Neural progenitor cell (in vitro differentiated cells): ENCODE measurements around the gene NPC2. TPM values are rescaled to one million over a fixed set of nuclear protein-coding genes. Genes with fewer than 3 reads are reported as not detected.

ENCODE experiments used
- DNase-seq: peaks from one replicate; pipeline ENCODE4 v3.0.0-alpha.2; 2016; ENCODE audit warnings: low spot score
- H2AFZ ChIP-seq: fragments of 200-600 bp; sonication (generic); replicated peaks from 2 replicates; pipeline ENCODE4 v1.6.1; 2016; ENCODE audit warnings: antibody characterized with exemption
- H3F3A ChIP-seq: fragments of 200-600 bp; sonication (generic); 2 replicates; pipeline ENCODE4 v1.6.1; 2016; ENCODE audit warnings: antibody characterized with exemption, low read depth
- H3K27ac ChIP-seq: fragments of 200-600 bp; sonication (generic); 2 replicates; pipeline ENCODE4 v1.5.1; 2016; ENCODE audit warnings: mild to moderate bottlenecking
- H3K27me3 ChIP-seq: fragments of 200-600 bp; sonication (generic); 2 replicates; pipeline ENCODE4 v1.6.1; 2016; ENCODE audit warnings: mild to moderate bottlenecking, moderate library complexity
- H3K36me3 ChIP-seq: fragments of 200-600 bp; sonication (generic); 2 replicates; pipeline ENCODE4 v1.5.1; 2016
- H3K4me1 ChIP-seq: fragments of 200-600 bp; sonication (generic); 2 replicates; pipeline ENCODE4 v1.6.1; 2016; ENCODE audit warnings: mixed run types
- H3K4me2 ChIP-seq: fragments of 200-600 bp; sonication (generic); 2 replicates; pipeline ENCODE4 v1.6.1; 2016
- H3K4me3 ChIP-seq: fragments of 200-600 bp; sonication (generic); 2 replicates; pipeline ENCODE4 v1.5.1; 2016
- H3K79me2 ChIP-seq: fragments of 200-600 bp; sonication (generic); 2 replicates; pipeline ENCODE4 v1.6.1; 2016; ENCODE audit warnings: low read depth
- H3K9ac ChIP-seq: fragments of 200-600 bp; sonication (generic); 2 replicates; pipeline ENCODE4 v1.6.1; 2016
- H3K9me3 ChIP-seq: fragments of 200-600 bp; sonication (generic); 2 replicates; pipeline ENCODE4 v1.5.1; 2016; ENCODE audit warnings: low read depth
- H4K20me1 ChIP-seq: fragments of 200-600 bp; sonication (generic); 2 replicates; pipeline ENCODE4 v1.6.1; 2016; ENCODE audit warnings: low read depth
- H3K27ac Mint-ChIP-seq: 3 replicates; pipeline ENCODE4 v1.8.0; 2021; ENCODE audit warnings: mixed read lengths
- H3K27me3 Mint-ChIP-seq: 2 replicates; pipeline ENCODE4 v1.8.0; 2022; ENCODE audit warnings: low read depth, mild to moderate bottlenecking, inconsistent platforms, moderate library complexity, mixed read lengths; ENCODE audit not compliant: insufficient read depth
- H3K36me3 Mint-ChIP-seq: 3 replicates; pipeline ENCODE4 v1.8.0; 2021; ENCODE audit warnings: mixed read lengths
- H3K4me1 Mint-ChIP-seq: 3 replicates; pipeline ENCODE4 v1.8.0; 2021; ENCODE audit warnings: mixed read lengths
- H3K4me3 Mint-ChIP-seq: 3 replicates; pipeline ENCODE4 v1.8.0; 2021; ENCODE audit warnings: mild to moderate bottlenecking, moderate library complexity, mixed read lengths
- H3K9me3 Mint-ChIP-seq: 3 replicates; pipeline ENCODE4 v1.8.0; 2020; ENCODE audit warnings: mixed read lengths
- EZH2 ChIP-seq: fragments of 200-600 bp; sonication (generic); IDR thresholded peaks from 2 replicates; pipeline ENCODE4 v1.6.1; 2017; ENCODE audit warnings: antibody characterized with exemption, mild to moderate bottlenecking, moderate library complexity
- EZH2phosphoT487 ChIP-seq: fragments of 200-600 bp; sonication (generic); IDR thresholded peaks from 2 replicates; pipeline ENCODE4 v1.6.1; 2017; ENCODE audit warnings: antibody characterized with exemption
- total RNA-seq: library from RNA; depleted of rRNA; stranded (reverse); fragments of >200 nt; gene quantifications from 2 replicates; pipeline ENCODE4 v1.2.3, GENCODE V29; 2015; ENCODE audit warnings: low replicate concordance
- TF ChIP-seq, protein P1 (sequence below): fragments of 200-600 bp; sonication (generic); IDR thresholded peaks from 2 replicates; pipeline ENCODE4 v1.5.1; 2017; ENCODE audit warnings: antibody characterized with exemption, mild to moderate bottlenecking

The NPC2 gene
- total RNA-seq, 1 donor from 2014 or later = 371 TPM

DNA sequence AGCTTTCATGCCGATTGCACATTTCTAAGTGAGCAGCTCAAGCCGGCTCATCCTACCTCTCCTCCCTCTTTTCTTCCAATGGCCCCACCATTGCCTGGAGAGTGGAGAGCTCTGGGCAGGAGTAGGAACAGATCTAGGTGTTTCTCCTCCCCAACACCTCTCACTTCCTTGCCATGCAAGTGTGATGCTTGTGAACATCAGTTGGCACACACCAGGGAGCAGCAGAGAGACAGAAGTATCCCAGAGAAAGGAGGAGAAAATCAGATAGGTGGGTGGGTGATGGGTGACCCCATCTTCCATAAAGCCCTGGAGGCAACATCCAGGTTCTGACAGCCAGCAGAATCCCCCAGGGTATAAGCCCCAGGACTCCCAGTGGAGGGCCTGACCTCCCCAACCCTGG is 27.8 kb downstream of the NPC2 start:
- no peak overlapping the region for H3K27ac ChIP-seq
- H3K4me1 ChIP-seq = peaks cover 8% of the 10 kb centered on the region
- no peak overlapping the region for H3K27ac Mint-ChIP-seq
- H3K4me3 ChIP-seq = no peak overlapping the region
- TF ChIP-seq, protein P1, sequence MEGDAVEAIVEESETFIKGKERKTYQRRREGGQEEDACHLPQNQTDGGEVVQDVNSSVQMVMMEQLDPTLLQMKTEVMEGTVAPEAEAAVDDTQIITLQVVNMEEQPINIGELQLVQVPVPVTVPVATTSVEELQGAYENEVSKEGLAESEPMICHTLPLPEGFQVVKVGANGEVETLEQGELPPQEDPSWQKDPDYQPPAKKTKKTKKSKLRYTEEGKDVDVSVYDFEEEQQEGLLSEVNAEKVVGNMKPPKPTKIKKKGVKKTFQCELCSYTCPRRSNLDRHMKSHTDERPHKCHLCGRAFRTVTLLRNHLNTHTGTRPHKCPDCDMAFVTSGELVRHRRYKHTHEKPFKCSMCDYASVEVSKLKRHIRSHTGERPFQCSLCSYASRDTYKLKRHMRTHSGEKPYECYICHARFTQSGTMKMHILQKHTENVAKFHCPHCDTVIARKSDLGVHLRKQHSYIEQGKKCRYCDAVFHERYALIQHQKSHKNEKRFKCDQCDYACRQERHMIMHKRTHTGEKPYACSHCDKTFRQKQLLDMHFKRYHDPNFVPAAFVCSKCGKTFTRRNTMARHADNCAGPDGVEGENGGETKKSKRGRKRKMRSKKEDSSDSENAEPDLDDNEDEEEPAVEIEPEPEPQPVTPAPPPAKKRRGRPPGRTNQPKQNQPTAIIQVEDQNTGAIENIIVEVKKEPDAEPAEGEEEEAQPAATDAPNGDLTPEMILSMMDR = no peak
- no peak for TF ChIP-seq EZH2phosphoT487
- TF ChIP-seq EZH2 = no peak
- H3K9me3 ChIP-seq = no peaks in the 10 kb centered on the region
- H3K4me2 ChIP-seq = no peak overlapping the region
- no peaks in the 10 kb centered on the region for H3K36me3 ChIP-seq
- H3K27me3 ChIP-seq = no peaks in the 10 kb centered on the region
- H3K79me2 ChIP-seq = no peaks in the 10 kb centered on the region
- no peak overlapping the region for H3K4me3 Mint-ChIP-seq
- no peaks in the 10 kb centered on the region for H3K36me3 Mint-ChIP-seq
- no peak for DNase-seq
- H3K27me3 Mint-ChIP-seq = peaks cover 4% of the 10 kb centered on the region
- no peak overlapping the region for H2AFZ ChIP-seq
- H3K9ac ChIP-seq = no peak overlapping the region
- no peaks in the 10 kb centered on the region for H3F3A ChIP-seq
- no peaks in the 10 kb centered on the region for H3K9me3 Mint-ChIP-seq
- H3K4me1 Mint-ChIP-seq = no peaks in the 10 kb centered on the region
- no peaks in the 10 kb centered on the region for H4K20me1 ChIP-seq

DNA sequence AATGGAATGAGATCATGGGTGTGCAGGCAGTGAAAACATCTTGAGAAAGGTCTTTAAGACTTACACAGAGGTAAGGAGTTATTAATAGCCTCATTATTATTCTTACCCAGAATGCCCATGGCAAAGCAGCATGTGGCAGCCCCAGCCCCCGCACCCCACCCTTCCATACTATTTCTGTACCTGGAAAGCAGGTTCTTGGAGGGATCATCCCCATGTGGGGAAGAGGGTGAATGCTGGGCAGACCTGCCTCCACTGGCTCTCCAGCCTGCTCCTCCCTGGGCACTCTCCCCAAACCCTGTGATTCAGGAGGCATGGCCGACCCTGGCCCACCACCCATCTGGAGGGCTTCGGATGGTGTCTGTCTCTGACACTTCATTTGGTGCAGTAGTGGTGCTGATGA is 28.3 kb downstream of the NPC2 start:
- no peak overlapping the region for H2AFZ ChIP-seq
- no peaks in the 10 kb centered on the region for H3K9me3 ChIP-seq
- no peaks in the 10 kb centered on the region for H3K4me1 Mint-ChIP-seq
- H3K4me2 ChIP-seq = no peak overlapping the region
- DNase-seq = no peak
- no peaks in the 10 kb centered on the region for H3K36me3 Mint-ChIP-seq
- TF ChIP-seq EZH2 (no peak), EZH2phosphoT487 (no peak)
- TF ChIP-seq, protein P1 = no peak
- H3K79me2 ChIP-seq = no peaks in the 10 kb centered on the region
- no peaks in the 10 kb centered on the region for H3K9me3 Mint-ChIP-seq
- no peak overlapping the region for H3K9ac ChIP-seq
- H3K27ac Mint-ChIP-seq = no peak overlapping the region
- H3K27me3 ChIP-seq = no peaks in the 10 kb centered on the region
- H3K4me3 ChIP-seq = no peak overlapping the region
- no peaks in the 10 kb centered on the region for H3F3A ChIP-seq
- no peaks in the 10 kb centered on the region for H3K36me3 ChIP-seq
- peaks cover 4% of the 10 kb centered on the region for H3K27me3 Mint-ChIP-seq
- no peaks in the 10 kb centered on the region for H4K20me1 ChIP-seq
- peaks cover 3% of the 10 kb centered on the region for H3K4me1 ChIP-seq
- H3K4me3 Mint-ChIP-seq = no peak overlapping the region
- H3K27ac ChIP-seq = no peak overlapping the region

DNA sequence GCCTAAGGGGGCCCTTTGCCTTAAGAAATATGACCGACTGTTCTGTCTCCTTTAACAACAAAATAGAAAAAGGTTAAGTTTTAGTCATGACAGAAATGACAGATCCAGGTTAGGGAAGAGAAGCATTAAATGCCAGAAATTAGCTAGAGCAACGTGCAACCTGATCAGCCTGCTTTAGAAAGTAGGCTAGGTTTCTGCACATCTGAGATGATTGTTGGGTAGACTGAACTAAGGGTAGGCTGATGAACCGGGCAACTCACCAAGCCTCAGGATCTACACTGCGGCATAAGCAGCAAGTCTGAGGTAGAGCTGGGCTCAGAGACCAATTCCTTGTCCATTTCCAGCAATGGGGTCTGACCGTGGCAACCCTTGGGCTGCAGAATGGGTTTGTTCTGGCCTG is 29.4 kb downstream of the NPC2 start:
- Mint-ChIP-seq H3K36me3 (no peaks in the 10 kb centered on the region), H3K4me1 (no peaks in the 10 kb centered on the region), H3K27me3 (peaks cover 6% of the 10 kb centered on the region), H3K9me3 (no peaks in the 10 kb centered on the region), H3K4me3 (no peak overlapping the region), H3K27ac (no peak overlapping the region)
- no peak overlapping the region for H3K4me2 ChIP-seq
- no peak overlapping the region for H3K9ac ChIP-seq
- no peaks in the 10 kb centered on the region for H3K27me3 ChIP-seq
- H2AFZ ChIP-seq = no peak overlapping the region
- H3K79me2 ChIP-seq = no peaks in the 10 kb centered on the region
- H3K9me3 ChIP-seq = no peaks in the 10 kb centered on the region
- no peak for TF ChIP-seq EZH2
- TF ChIP-seq, protein P1 = no peak
- no peak for TF ChIP-seq EZH2phosphoT487
- no peaks in the 10 kb centered on the region for H4K20me1 ChIP-seq
- H3K27ac ChIP-seq = no peak overlapping the region
- no peaks in the 10 kb centered on the region for H3K36me3 ChIP-seq
- DNase-seq = no peak
- no peaks in the 10 kb centered on the region for H3F3A ChIP-seq
- H3K4me3 ChIP-seq = no peak overlapping the region
- H3K4me1 ChIP-seq = no peaks in the 10 kb centered on the region
